ENCODE data around the gene MLPH.
"Not testable (repeated sequence)": the region's sequence is repeated elsewhere in the genome, so short reads cannot be mapped to it uniquely, and the experiment has no call there.

The MLPH gene

DNA sequence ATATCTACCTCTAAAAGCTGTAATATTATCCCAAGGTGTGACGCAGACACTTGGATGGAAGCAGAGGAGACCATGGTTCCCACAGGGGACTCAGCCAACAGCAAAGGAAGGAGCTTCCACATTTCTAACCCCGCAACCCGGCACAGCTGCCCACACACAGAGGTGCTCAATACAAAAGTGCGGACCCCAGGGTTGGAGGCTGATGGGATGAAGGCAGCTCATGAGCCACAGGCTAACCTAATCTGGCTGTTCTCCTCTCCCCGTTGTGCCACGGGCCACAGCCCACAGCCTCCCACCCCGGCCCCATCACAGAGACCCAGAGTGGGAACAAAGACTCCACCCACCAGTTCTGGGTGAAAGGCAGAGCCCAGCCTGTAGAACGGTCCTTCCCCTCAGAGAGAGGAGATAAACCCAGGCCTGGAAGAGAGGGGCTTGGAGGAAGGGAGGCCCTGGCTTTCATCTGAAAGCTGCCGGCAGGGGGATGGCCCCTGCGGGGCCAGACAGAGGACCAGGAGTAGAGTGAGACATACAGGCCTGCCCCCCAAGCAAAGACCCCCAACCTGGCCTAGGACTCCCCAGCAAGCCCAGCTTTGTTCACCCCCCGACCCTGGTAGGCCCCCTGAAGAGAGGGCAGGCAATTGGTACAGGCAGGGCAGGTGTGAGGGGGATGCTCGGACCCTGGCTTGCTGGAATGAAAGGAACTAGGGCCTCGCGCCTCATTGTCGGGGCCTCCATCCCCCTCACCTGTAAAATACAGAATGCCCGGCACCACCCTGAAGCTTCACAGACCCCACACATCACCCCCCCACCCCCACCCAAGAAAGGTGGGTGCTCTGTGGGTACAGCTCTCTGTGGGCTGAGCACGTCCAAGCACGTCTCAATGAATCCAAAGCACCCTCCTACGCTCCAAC, 96.6 kb downstream of the MLPH start:
- no peak for DNase-seq (ENCODE audit: low read depth in 3 of 3)

DNA sequence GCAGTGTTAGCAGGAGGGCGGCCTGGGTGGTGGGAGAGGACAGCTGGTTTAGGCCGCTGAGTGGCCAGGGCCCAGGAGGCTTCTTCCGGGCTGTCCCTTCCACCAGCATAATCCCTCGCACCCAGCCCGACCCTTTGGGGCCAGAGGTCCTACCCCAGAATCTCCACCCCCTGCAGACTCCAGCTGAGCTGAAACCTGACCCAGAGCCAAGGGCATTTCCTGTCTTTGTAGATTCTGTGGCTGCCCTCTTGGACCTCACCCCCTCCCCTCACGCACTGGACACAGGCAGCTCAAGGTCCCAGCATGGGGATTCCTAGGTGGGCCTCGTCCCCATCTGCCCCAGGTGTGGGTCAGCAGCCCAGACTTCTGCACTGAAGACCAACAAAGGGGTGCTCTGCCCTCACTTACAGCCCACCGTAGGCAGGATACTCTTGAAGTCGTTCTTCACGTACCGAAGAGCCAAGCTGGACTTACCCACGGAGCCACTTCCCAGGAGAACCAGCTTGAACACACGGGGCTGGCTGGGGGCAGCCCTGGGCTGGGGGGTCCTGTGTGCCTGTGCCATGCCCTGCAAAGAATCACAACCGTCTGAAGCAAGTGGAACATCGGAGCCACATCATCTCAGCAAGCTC, 98.7 kb downstream of the MLPH start:
- no peak for DNase-seq (ENCODE audit: low read depth in 3 of 3)

DNA sequence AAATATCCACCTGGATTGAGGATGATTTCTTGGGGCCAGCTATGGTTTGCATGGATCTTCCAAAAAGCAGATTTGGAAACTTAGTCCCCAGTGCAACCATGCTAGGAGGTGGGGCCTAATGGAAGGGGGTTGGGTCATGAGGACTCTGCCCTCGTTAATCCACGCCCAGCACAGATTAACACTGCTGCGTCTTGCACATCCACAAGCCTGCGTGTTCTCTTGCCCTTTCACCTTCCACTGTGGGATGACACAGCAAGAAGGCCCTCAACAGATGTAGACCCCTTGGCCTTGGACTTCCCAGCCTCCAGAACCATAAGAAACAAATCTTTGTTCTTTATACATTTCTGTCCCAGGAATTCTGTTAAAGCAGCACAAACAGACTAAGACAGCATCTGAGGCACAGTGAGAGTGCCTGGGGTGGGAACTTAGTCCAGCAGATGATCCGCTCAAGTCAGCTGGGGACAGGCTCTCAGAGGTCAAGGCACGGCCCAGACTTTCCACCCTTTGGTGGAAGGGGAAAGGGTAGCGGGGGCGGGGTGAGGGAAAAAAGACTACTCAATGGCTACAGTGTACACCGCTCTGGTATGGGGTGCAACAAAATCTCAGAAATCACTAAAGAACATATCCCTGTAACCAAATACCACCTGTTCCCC, 101.1 kb downstream of the MLPH start:
- no peak for DNase-seq (ENCODE audit: low read depth in 3 of 3)

DNA sequence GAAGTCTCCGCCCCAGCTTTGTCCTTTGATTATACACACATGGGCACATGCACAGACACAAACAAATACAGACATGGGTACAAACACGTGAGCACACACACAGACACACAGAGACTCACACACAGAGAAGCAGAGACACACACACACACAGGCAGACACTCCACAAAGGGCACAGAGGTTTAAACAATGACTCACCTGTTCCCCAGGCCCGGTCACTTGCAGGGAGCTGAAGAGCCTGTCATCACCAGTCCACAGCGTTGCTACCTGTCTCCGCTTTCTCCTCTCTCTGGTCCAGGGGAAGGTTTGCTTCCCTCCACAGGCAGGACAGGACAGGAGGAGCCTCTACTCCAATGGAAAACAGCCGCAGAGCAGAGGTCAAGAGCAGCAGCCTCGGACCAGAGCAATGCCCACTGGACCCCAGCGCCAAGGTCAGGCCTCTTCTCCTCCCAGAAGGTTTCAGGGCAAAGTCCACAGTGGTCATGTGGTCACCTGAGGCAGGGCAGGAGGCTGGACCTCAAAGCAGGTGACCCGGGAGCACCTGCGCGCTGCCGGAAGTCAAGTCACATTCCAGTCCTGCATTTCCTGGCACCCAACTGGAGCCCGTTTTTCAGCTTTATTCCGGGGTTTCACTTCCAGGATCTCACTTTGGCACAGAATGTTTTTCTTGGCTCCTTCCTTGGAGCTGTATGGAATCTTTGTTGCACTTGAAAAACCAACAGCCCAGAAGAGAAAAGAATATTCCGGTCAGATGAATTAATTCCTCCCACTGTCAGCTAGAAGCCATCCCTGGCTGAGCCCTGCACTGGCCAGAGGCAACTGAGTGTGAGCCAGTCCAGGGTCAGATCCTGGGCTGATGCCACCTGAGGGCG, 103.5 kb downstream of the MLPH start, which contains the start of gene RAB17:
Gene RAB17, minus strand, starts transcription at position 463 of the 869 bp plus-strand sequence. CDS start 4,580 bp downstream, outside the sequence.
- no peak for DNase-seq (ENCODE audit: low read depth in 3 of 3)

- DNase-seq (ENCODE audit: low read depth in 3 of 3) = no peak
These were observed 104.3 kb downstream of the MLPH start for GRCh38 chr2:237591141-237591881.

DNA sequence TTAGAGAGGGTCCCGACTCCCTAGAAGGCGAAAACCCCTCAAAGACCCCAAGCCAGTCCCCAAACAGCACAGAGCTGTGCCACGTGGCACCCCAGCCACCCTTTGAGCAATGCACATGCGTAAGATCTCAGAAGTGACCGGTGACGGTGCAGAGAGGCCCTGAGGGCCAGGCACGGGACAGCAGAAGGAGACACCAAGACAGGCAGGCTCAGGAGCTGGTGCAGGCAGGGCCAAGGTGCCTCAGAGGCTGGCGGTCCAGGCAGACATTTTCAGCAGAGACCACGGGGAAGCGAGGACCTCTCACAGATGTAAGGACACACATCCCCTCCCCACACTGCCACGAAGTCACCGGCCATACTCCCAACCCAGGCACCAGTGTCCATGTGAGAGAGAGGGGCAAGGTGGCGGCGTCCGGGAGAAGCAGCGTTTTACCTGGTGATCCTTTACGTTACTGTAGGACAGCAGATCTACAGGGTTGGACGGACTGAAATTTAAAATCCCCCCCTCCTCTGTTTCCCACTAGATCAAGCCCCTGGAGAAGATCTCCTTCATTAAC, 105.5 kb downstream of the MLPH start:
- DNase-seq (ENCODE audit: low read depth in 3 of 3) = no peak

DNA sequence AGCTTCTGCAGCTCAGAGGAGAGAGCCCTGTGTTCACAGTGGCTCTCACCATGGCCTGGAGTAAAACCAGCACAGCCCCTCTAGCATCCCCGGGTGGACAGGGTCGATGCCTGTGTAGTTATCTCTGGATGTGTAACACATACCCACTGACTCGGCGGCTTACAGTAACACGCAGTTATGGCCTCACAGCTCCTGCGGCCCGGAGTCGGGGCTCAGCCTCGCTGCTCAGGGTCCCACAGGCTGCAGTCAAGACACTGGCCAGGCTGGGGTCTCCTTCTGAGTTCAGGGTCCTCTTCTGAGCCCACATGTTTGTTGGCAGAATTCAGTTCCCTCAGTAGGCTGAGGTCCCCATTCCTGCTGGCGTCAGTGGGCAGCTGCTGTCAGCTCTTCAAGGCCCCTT, 106.0 kb downstream of the MLPH start:
- no peak for DNase-seq (ENCODE audit: low read depth in 3 of 3)

DNA sequence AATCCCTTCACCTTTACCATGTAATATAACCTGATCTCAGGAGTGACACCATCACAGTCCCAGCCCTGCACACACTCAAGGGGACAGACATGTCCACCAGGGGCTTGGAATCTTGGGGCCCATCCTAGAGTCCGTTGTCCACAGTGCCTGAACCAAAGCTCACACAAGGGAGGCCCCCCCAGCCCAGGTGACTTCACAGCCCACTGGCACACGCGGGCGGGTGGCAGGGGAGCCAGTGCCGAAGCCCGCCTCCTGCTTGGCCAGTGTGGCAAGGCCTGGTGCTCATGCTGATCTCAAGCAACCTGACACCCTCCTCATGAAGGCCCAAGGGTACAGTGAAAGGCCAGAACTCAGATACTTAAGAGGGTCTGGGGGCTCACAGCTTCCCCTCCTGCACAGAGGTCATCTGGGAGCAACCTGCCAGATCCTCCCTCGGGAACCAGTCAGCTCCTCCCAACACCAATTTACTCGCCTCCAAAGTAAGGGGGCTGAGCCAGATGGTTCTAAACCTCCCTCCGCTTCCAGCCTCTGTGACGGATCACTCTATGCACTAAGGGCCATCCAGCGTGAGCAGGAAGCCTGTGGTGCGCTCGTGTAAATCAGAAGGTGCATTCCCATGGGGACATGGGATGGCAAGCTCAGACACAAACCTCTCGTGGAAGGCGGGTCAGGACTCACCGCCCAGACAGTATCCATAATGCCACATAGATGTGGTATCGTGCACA, 106.7 kb downstream of the MLPH start:
- no peak for DNase-seq (ENCODE audit: low read depth in 3 of 3)

DNA sequence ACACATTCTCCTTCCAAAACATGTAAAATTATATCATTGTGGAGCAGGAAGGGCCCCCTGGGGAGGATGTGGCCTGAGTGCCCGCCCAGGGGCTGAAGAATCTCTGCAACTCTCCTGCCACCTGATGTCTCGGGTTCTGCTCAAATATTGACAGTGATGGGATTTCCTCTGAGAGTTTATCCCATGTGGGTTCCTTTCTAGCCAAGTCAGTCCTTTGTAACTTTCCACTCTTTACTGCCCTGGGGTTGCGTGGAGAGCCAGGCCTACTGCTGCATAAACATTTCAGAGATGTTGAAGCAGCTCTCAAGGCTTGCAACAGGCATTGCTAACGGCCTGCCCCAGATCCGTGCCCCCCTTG, 107.4 kb downstream of the MLPH start:
- no peak for DNase-seq (ENCODE audit: low read depth in 3 of 3)

- not testable (repeated sequence) for DNase-seq (ENCODE audit: low read depth in 3 of 3)
These were observed 108.9 kb downstream of the MLPH start for GRCh38 chr2:237595829-237596519.

DNA sequence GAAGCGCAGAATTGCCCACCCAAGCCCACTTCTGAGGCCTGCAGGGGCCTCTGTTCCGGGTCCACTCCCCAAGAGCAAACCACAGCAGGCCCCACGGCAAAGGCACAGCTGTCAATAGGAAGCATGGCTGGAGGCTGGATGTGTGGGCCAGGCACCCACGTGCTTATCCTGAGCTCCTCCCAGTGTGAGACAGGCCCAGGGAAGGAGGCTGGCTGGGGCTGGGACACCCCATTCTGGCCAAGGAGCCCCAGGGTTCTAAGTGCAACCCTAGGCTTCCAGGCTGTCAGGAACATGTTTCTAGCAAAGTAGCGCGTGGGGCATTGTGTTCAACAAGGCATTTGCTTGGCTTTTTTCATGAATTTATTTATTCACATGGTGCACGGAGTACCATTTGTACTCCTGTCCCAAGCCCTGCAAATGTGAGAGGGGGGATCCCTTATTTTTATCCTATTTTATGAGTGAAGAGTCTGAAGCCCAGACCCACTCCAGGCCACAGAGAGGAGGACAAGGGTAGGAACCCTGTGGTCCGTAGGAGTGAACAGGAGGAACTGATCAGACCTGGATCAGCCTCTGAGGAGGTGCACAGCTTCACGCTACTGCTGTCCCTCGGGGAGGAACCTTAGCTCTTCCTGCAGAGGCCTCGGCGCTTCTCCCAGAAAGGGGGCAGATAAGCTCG, 109.6 kb downstream of the MLPH start:
- no peak for DNase-seq (ENCODE audit: low read depth in 3 of 3)

DNA sequence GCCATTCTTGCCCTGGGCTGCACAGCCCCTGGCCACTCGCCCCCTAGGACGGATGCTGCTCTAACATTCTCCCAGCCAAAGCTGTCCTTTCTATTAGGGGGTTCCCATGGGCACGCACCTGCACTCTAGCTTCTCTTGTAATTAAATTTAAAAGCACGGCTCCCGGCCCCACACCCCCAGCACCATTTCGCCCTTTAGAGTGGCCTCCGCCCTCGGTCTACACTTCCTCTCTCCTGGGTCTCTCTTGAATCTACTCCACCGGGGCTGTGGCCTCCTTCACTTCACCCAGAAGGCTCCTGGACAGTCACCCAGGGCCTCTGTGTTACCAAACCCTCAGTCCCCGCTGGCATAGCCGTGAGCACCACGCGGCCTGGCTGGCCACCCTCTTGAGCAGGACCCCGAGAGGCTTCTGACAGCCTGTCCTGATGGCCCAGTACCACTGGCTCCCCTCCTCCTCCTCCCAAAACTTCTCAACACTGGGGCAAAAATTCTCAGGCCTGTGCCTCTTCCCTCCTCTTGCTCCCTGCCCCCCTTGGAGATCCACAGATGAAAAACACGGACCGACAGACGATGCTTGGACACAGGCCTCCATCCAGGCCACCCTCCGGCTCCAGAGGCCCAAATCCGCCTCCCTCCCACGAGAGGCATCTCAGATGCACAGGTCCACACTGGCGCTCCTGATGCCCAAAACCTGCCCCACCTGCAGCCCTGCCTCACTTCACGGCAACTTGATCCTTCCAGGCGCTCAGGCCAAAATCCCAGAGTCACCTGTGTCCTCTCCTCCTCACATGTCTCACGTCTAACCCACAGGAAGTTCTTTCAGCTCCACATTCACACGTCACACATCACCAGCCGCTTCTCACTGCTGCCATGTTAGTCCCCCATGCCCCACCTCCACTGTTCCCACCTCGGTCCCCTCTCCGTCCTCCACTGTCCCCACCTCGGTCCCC, 110.4 kb downstream of the MLPH start:
- DNase-seq (ENCODE audit: low read depth in 3 of 3) = no peak

DNA sequence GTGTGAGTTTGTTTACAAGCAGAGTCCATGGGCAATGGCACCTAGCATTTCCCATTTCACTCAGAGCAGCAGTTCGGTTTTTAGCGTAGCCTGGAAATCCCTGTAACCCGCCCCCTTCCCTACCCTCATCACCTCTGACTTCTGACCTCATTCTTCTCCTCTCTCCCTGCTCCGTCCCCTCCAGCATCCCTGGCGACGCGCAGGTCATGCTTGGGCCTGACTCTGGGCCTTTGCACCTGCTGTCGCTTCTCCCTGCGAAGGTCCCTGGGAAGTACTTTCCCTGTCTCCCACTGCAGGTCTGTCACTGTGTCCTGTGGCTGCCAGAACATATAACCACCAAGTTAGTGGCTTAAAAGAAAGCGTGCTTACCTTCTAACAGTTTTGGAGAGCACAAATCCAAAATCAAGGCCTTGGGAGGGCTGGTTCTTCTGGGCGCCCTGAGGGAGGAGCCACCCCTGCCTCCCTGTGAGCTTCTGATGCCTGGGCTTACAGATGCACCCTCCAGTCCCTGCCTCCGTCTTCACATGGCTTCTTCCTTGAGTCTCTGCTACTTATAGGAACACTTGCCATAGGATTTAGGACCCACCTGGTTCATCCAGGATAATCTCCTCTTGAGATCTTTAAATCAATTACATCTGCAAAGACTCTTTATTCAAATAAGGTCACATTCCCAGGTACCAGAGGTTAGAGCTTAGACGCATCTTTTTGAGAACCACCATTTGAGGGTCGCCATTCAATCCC, 111.6 kb downstream of the MLPH start:
- DNase-seq (ENCODE audit: low read depth in 3 of 3) = no peak

- DNase-seq (ENCODE audit: low read depth in 3 of 3) = no peak
These were observed 112.5 kb downstream of the MLPH start for GRCh38 chr2:237599465-237600110.

DNA sequence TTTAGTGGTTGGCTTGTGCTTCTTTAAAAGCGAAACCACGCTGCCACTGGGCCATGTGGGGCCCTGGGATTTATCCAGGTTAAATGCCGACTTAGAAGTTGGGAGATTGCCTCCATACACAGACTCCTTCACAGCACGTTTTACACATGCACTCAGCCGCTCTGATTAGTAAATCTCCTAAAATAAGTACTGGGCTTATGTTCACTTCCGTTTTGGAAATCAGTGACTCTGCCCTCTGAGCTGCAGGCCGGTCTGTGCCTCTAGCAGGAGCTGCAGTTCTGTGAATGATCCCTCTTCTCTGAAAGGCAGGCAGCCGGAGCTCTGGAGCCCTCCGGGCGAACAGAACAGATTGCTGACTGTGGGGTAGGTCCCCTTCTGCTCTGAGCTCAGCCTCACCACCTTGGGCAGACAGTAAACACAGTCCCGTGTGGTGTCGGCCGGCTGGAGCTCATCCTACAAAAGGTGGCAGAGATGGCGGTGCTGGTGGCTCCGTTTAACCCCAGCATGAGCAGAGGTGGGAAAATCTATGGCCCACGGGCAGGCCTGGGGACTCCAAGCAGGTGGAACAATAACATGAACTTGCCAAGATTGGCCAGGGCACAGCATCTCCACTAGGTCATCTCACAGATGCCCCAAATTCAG, 113.3 kb downstream of the MLPH start:
- no peak for DNase-seq (ENCODE audit: low read depth in 3 of 3)
